IMR-90 (cell line): ENCODE results near the gene THADA. TPM values are rescaled to one million over a fixed set of nuclear protein-coding genes. Genes with fewer than 3 reads are reported as not detected.
A peak's percentile ranks its signal among the peaks of the same experiment; 100 is the strongest.

Experiments
- ATAC-seq: fragments of 200-7000 bp; cut with Tn5 transposase; 2 replicates; pipeline ENCODE4 v1.9.1; 2020; ENCODE audit warnings: low read depth, mild to moderate bottlenecking, moderate library complexity
- BruUV-seq: library from RNA; stranded (reverse); fragments of 400-500 nt; replicated peaks from 2 replicates; lab custom pipeline; 2021; lab: Mats Ljungman, UMichigan
- CTCF ChIA-PET: fragments of 300-600 bp; formaldehyde crosslinking; extraction: SDS; loops from one replicate; lab custom pipeline; 2021; ENCODE audit warnings: antibody characterized with exemption; lab: Yijun Ruan, JAX
- POLR2A ChIA-PET: fragments of 300-600 bp; sonication (Branson Sonifier 250); formaldehyde crosslinking; loops from one replicate; lab custom pipeline; 2022; ENCODE audit warnings: antibody characterized with exemption; ENCODE audit not compliant: unreplicated experiment; lab: Charles Lee
- DNase-seq: peaks from one replicate; pipeline ENCODE4 v3.0.0; 2013
- H2AFZ ChIP-seq: replicated peaks from 2 replicates; pipeline ENCODE3; 2013; ENCODE audit warnings: low read length, mild to moderate bottlenecking; ENCODE audit not compliant: poor library complexity
- H2AK5ac ChIP-seq: 2 replicates; pipeline ENCODE4 v1.6.1; 2013; ENCODE audit warnings: low read depth, low read length, inconsistent platforms
- H2AK9ac ChIP-seq: replicated peaks from 2 replicates; pipeline ENCODE3; 2013; ENCODE audit warnings: mild to moderate bottlenecking, low read depth, low read length, moderate library complexity; ENCODE audit not compliant: poor library complexity
- H2BK120ac ChIP-seq: 2 replicates; pipeline ENCODE4 v1.6.1; 2013; ENCODE audit warnings: low read depth, low read length, inconsistent platforms
- H2BK15ac ChIP-seq: 3 replicates; pipeline ENCODE4 v1.6.1; 2013; ENCODE audit warnings: low read depth, low read length, inconsistent platforms
- H2BK20ac ChIP-seq: 2 replicates; pipeline ENCODE4 v1.6.1; 2013; ENCODE audit warnings: low read depth, mild to moderate bottlenecking, inconsistent platforms, low read length, moderate library complexity
- H2BK5ac ChIP-seq: 2 replicates; pipeline ENCODE4 v1.6.1; 2013; ENCODE audit warnings: mild to moderate bottlenecking, low read depth, low read length, inconsistent platforms; ENCODE audit not compliant: poor library complexity, severe bottlenecking
- H3K14ac ChIP-seq: replicated peaks from 2 replicates; pipeline ENCODE4 v1.6.1; 2013; ENCODE audit warnings: low read depth, low read length, inconsistent platforms
- H3K18ac ChIP-seq: 2 replicates; pipeline ENCODE4 v1.6.1; 2013; ENCODE audit warnings: low read depth, low read length, control low read depth
- H3K23ac ChIP-seq: 2 replicates; pipeline ENCODE4 v1.6.1; 2013; ENCODE audit warnings: low read depth, low read length, inconsistent platforms
- H3K27ac ChIP-seq: 2 replicates; pipeline ENCODE4 v1.5.1; 2013; ENCODE audit warnings: mild to moderate bottlenecking, control low read depth, low read length; ENCODE audit not compliant: insufficient read depth
- H3K27me3 ChIP-seq: 2 replicates; pipeline ENCODE4 v1.6.1; 2013; ENCODE audit warnings: low read length; ENCODE audit not compliant: control insufficient read depth, insufficient read depth
- H3K36me3 ChIP-seq: 2 replicates; pipeline ENCODE4 v1.6.1; 2013; ENCODE audit warnings: low read length, mixed read lengths; ENCODE audit not compliant: control insufficient read depth, insufficient read depth
- H3K4ac ChIP-seq: 2 replicates; pipeline ENCODE4 v1.6.1; 2013; ENCODE audit warnings: low read depth, low read length, inconsistent platforms
- H3K4me1 ChIP-seq: 2 replicates; pipeline ENCODE4 v1.6.1; 2013; ENCODE audit warnings: low read length, mixed read lengths; ENCODE audit not compliant: control insufficient read depth, insufficient read depth
- H3K4me2 ChIP-seq: 2 replicates; pipeline ENCODE4 v1.6.1; 2013; ENCODE audit warnings: low read depth, mild to moderate bottlenecking, control low read depth, low read length, moderate library complexity
- H3K4me3 ChIP-seq: 2 replicates; pipeline ENCODE4 v1.5.1; 2013; ENCODE audit warnings: low read depth, mild to moderate bottlenecking, control low read depth, low read length, moderate library complexity; ENCODE audit not compliant: insufficient read depth
- H3K56ac ChIP-seq: 2 replicates; pipeline ENCODE4 v1.6.1; 2013; ENCODE audit warnings: low read length, inconsistent platforms; ENCODE audit not compliant: insufficient read depth; ENCODE audit errors: extremely low read depth
- H3K79me1 ChIP-seq, 2 experiments: 2 replicates each; pipeline ENCODE4 v1.6.1; 2013; ENCODE audit warnings: low read length in 2 of 2, inconsistent platforms in 1 of 2, low read depth in 1 of 2
- H3K9ac ChIP-seq: 2 replicates; pipeline ENCODE4 v1.6.1; 2013; ENCODE audit warnings: low read depth, low read length, control low read depth
- H3K9me1 ChIP-seq: 2 replicates; pipeline ENCODE4 v1.6.1; 2013; ENCODE audit warnings: low read length, inconsistent platforms; ENCODE audit not compliant: insufficient read depth
- H3K9me3 ChIP-seq: 2 replicates; pipeline ENCODE4 v1.6.1; 2013; ENCODE audit warnings: low read length; ENCODE audit not compliant: control insufficient read depth, insufficient read depth
- H4K20me1 ChIP-seq: 2 replicates; pipeline ENCODE4 v1.6.1; 2013; ENCODE audit warnings: low read length, inconsistent platforms; ENCODE audit not compliant: insufficient read depth
- H4K5ac ChIP-seq: 2 replicates; pipeline ENCODE4 v1.6.1; 2013; ENCODE audit warnings: mild to moderate bottlenecking, low read depth, low read length, control low read depth
- H4K8ac ChIP-seq, 2 experiments: 2 replicates each; pipeline ENCODE4 v1.6.1; 2013; ENCODE audit warnings: low read depth in 2 of 2, low read length in 2 of 2, control low read depth in 1 of 2, inconsistent platforms in 1 of 2
- H4K91ac ChIP-seq: 2 replicates; pipeline ENCODE4 v1.6.1; 2013; ENCODE audit warnings: low read depth, low read length, inconsistent platforms; ENCODE audit not compliant: insufficient read depth
- BHLHE40 ChIP-seq: fragments of 150-350 bp; IDR thresholded peaks from 2 replicates; pipeline ENCODE4 v1.6.1; 2016; ENCODE audit warnings: mild to moderate bottlenecking, low read depth, low read length
- CEBPB ChIP-seq: IDR thresholded peaks from 2 replicates; pipeline ENCODE4 v1.6.1; 2012; ENCODE audit warnings: low read depth, low read length, improper control_type of control experiment
- CHD1 ChIP-seq: IDR thresholded peaks from 2 replicates; pipeline ENCODE4 v1.6.1; 2012; ENCODE audit warnings: low read depth, low read length, improper control_type of control experiment
- FOS ChIP-seq: fragments of 150-350 bp; IDR thresholded peaks from 2 replicates; pipeline ENCODE4 v1.6.1; 2016; ENCODE audit warnings: low read depth, low read length
- MAFK ChIP-seq: IDR thresholded peaks from 2 replicates; pipeline ENCODE4 v1.6.1; 2012; ENCODE audit warnings: low read depth, low read length, improper control_type of control experiment
- MAZ ChIP-seq: IDR thresholded peaks from 2 replicates; pipeline ENCODE4 v1.6.1; 2012; ENCODE audit warnings: low read depth, mild to moderate bottlenecking, low read length, improper control_type of control experiment, moderate library complexity, borderline replicate concordance
- MXI1 ChIP-seq: IDR thresholded peaks from 2 replicates; pipeline ENCODE4 v1.6.1; 2012; ENCODE audit warnings: low read depth, mild to moderate bottlenecking, low read length, moderate library complexity, borderline replicate concordance
- NFE2L2 ChIP-seq: fragments of 150-350 bp; IDR thresholded peaks from 2 replicates; pipeline ENCODE4 v1.6.1; 2016; ENCODE audit warnings: low read depth, mild to moderate bottlenecking, low read length
- POLR2A ChIP-seq: IDR thresholded peaks from 2 replicates; pipeline ENCODE4 v1.6.1; 2012; ENCODE audit warnings: mild to moderate bottlenecking, low read depth, low read length
- RAD21 ChIP-seq: IDR thresholded peaks from 2 replicates; pipeline ENCODE4 v1.6.1; 2012; ENCODE audit warnings: low read length, improper control_type of control experiment
- RCOR1 ChIP-seq: IDR thresholded peaks from 2 replicates; pipeline ENCODE4 v1.6.1; 2012; ENCODE audit warnings: mild to moderate bottlenecking, low read length, improper control_type of control experiment; ENCODE audit not compliant: insufficient replicate concordance
- RFX5 ChIP-seq: IDR thresholded peaks from 2 replicates; pipeline ENCODE4 v1.8.0; 2012; ENCODE audit warnings: low read depth, mild to moderate bottlenecking, low read length, moderate library complexity
- SMC3 ChIP-seq: fragments of 150-350 bp; IDR thresholded peaks from 2 replicates; pipeline ENCODE4 v1.6.1; 2016; ENCODE audit warnings: low read depth, mild to moderate bottlenecking, antibody characterized with exemption, low read length, moderate library complexity
- WGBS, 2 experiments: methylation state at CpG; one replicate each; pipeline versions ENCODE4 v1.1.5 to v1.1.7; 2013; ENCODE audit warnings: missing lambda C conversion rate in 2 of 2; ENCODE audit not compliant: insufficient read length in 1 of 2; ENCODE audit errors: extremely low coverage in 2 of 2; 5-methylcytosine and 5-hydroxymethylcytosine counted together
- dilution Hi-C: fragments of 300-500 bp; cut with HindIII; formaldehyde crosslinking; loops from one replicate; pipeline ENCODE4 v1.14.3; 2018; ENCODE audit warnings: low sequenced_read_pairs; ENCODE audit not compliant: unreplicated experiment
- in situ Hi-C: fragments of 300-500 bp; cut with MboI; formaldehyde crosslinking; loops from 3 replicates; pipeline ENCODE4 v1.14.3; 2019; ENCODE audit warnings: low sequenced_read_pairs, inconsistent platforms, mixed read lengths
- intact Hi-C: fragments of 100-400 bp; cut with micrococcal nuclease; formaldehyde crosslinking; loops from 2 replicates; pipeline ENCODE4 v1.10.0; 2022
- polyA plus RNA-seq, 3 experiments: library from polyadenylated mRNA; depleted of rRNA; stranded (reverse); fragments of >200 nt; gene quantifications; 2 replicates each; pipeline ENCODE4 v1.2.3, GENCODE V29; 2012; ENCODE audit warnings: low replicate concordance in 1 of 3
- total RNA-seq: library from RNA; depleted of rRNA; stranded (reverse); fragments of >200 nt; gene quantifications from 2 replicates; pipeline ENCODE4 v1.2.3, GENCODE V29; 2012
- TF ChIP-seq, protein P1 (sequence below): conservative IDR thresholded peaks from 2 replicates; pipeline ENCODE4 v1.5.1; 2012; ENCODE audit warnings: mild to moderate bottlenecking, low read depth, low read length, improper control_type of control experiment
- TF ChIP-seq, protein P2 (sequence below): fragments of 150-350 bp; IDR thresholded peaks from 2 replicates; pipeline ENCODE4 v1.6.1; 2016; ENCODE audit warnings: low read depth, mild to moderate bottlenecking, low read length, moderate library complexity, borderline replicate concordance
- TF ChIP-seq, protein P3 (sequence below): fragments of 150-350 bp; IDR thresholded peaks from 2 replicates; pipeline ENCODE4 v1.6.1; 2017; ENCODE audit warnings: mild to moderate bottlenecking, antibody characterized with exemption, low read length, low read depth

Gene THADA
- total and polyA plus RNA-seq, 2 of the 4 experiments (the other 2 are of a cell fraction) = 10.5 to 21.3 TPM

DNA sequence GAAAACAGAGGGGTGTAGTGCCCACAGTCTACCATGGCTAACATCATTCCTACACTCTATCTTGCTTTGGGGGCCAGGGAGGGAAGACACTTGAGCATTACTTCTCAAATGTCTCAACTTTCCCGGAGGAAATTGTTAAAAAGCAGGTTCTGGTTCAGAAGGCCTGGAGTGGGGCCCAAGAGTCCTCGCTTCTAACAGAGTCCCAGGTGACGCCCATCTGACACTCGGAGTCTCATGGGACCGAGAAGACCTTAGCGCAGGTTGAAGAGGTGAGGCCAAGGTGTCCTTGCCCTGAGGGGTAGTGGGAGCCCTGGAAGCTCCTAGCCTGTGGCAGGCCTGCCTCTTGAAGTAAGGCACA lies 409.5 kb downstream of the THADA start:
- no peak for DNase-seq
- WGBS, 2 experiments = 99% methylated on average over 6 of the region's 6 CpGs; no CpG with 5 or more reads in 1 of the 2 experiments
- no peaks in the 10 kb centered on the region; the same call in 1 of the 2 replicates for H3K4me1 ChIP-seq
- H4K20me1 ChIP-seq = no peaks in the 10 kb centered on the region
- H3K14ac ChIP-seq = no peak overlapping the region; the same call in 1 of the 2 replicates
- no peaks in the 10 kb centered on the region for H3K9me3 ChIP-seq
- H2BK120ac ChIP-seq = no peak overlapping the region
- BruUV-seq = no TSS peak
- POLR2A ChIA-PET = no interaction called here
- no peaks in the 10 kb centered on the region; the same call in 1 of the 2 replicates for H3K9me1 ChIP-seq
- H2BK5ac ChIP-seq = no peak overlapping the region
- TF ChIP-seq MAZ (no peak), FOS (no peak), RCOR1 (no peak), CEBPB (no peak), NFE2L2 (no peak), RFX5 (no peak), CHD1 (no peak), MAFK (no peak), POLR2A (no peak), BHLHE40 (no peak), SMC3 (no peak), RAD21 (no peak), MXI1 (no peak)
- TF ChIP-seq, protein P1, sequence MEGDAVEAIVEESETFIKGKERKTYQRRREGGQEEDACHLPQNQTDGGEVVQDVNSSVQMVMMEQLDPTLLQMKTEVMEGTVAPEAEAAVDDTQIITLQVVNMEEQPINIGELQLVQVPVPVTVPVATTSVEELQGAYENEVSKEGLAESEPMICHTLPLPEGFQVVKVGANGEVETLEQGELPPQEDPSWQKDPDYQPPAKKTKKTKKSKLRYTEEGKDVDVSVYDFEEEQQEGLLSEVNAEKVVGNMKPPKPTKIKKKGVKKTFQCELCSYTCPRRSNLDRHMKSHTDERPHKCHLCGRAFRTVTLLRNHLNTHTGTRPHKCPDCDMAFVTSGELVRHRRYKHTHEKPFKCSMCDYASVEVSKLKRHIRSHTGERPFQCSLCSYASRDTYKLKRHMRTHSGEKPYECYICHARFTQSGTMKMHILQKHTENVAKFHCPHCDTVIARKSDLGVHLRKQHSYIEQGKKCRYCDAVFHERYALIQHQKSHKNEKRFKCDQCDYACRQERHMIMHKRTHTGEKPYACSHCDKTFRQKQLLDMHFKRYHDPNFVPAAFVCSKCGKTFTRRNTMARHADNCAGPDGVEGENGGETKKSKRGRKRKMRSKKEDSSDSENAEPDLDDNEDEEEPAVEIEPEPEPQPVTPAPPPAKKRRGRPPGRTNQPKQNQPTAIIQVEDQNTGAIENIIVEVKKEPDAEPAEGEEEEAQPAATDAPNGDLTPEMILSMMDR = no peak
- TF ChIP-seq, protein P2, sequence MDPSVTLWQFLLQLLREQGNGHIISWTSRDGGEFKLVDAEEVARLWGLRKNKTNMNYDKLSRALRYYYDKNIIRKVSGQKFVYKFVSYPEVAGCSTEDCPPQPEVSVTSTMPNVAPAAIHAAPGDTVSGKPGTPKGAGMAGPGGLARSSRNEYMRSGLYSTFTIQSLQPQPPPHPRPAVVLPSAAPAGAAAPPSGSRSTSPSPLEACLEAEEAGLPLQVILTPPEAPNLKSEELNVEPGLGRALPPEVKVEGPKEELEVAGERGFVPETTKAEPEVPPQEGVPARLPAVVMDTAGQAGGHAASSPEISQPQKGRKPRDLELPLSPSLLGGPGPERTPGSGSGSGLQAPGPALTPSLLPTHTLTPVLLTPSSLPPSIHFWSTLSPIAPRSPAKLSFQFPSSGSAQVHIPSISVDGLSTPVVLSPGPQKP = no peak
- TF ChIP-seq, protein P3, sequence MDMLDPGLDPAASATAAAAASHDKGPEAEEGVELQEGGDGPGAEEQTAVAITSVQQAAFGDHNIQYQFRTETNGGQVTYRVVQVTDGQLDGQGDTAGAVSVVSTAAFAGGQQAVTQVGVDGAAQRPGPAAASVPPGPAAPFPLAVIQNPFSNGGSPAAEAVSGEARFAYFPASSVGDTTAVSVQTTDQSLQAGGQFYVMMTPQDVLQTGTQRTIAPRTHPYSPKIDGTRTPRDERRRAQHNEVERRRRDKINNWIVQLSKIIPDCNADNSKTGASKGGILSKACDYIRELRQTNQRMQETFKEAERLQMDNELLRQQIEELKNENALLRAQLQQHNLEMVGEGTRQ = no peak
- H3K4ac ChIP-seq = no peak overlapping the region
- H3K9ac ChIP-seq = no peak overlapping the region
- H3K56ac ChIP-seq = no peak overlapping the region
- dilution Hi-C loops = no loop called here
- no peaks in the 10 kb centered on the region for H3K36me3 ChIP-seq
- H3K4me3 ChIP-seq = no peak overlapping the region
- H4K91ac ChIP-seq = no peak overlapping the region
- no peak overlapping the region for H4K8ac ChIP-seq
- in situ Hi-C loops = no loop called here
- H2AFZ ChIP-seq = no peak overlapping the region
- H3K23ac ChIP-seq = no peak overlapping the region
- ATAC-seq = no peak
- intact Hi-C loops = no loop called here
- no peak overlapping the region for H2BK20ac ChIP-seq
- no peak overlapping the region for H3K27ac ChIP-seq
- H3K4me2 ChIP-seq = no peak overlapping the region
- H2AK5ac ChIP-seq = no peak overlapping the region
- CTCF ChIA-PET = no interaction called here
- no peak overlapping the region for H2AK9ac ChIP-seq
- no peaks in the 10 kb centered on the region for H3K79me1 ChIP-seq
- H4K5ac ChIP-seq = no peak overlapping the region
- no peak overlapping the region for H3K18ac ChIP-seq
- 0 out of 3 replicates have a peak overlapping the region, but pooled peaks have one; percentile 28 for H2BK15ac ChIP-seq
- H3K27me3 ChIP-seq = no peaks in the 10 kb centered on the region
